GM18517 (cell line): Measurements from ENCODE around the gene KCNH3.
"Not testable (repeated sequence)": the region's sequence is repeated elsewhere in the genome, so short reads cannot be mapped to it uniquely, and the experiment has no call there.

ENCODE experiments used
- ATAC-seq: cut with Tn5 transposase; IDR thresholded peaks from one replicate; pipeline ENCODE4 v1.9.1; 2021; ENCODE audit warnings: mild to moderate bottlenecking, moderate library complexity; ENCODE audit not compliant: unreplicated experiment

The KCNH3 gene

GRCh38 chr12:49538510-49539403 is at the start of gene KCNH3:
TSS of gene KCNH3 (plus strand) at chr12:49539030. CDS start at chr12:49539417, 387 bp downstream.
- no peak for ATAC-seq

- no peak for ATAC-seq
These were observed 49.7 kb upstream of the KCNH3 start for GRCh38 chr12:49489154-49489553.

- no peak for ATAC-seq
These were observed 49.1 kb upstream of the KCNH3 start for GRCh38 chr12:49489720-49490119.

- no peak for ATAC-seq
These were observed 47.0 kb upstream of the KCNH3 start for GRCh38 chr12:49491823-49492222.

- ATAC-seq: no peak
These were observed 44.9 kb upstream of the KCNH3 start for GRCh38 chr12:49493900-49494299.

- no peak for ATAC-seq
These were observed 42.1 kb upstream of the KCNH3 start for GRCh38 chr12:49496417-49497360.

- ATAC-seq: no peak
These were observed 36.9 kb upstream of the KCNH3 start for GRCh38 chr12:49501895-49502294.

- ATAC-seq: no peak
These were observed 36.2 kb upstream of the KCNH3 start for GRCh38 chr12:49502590-49502989.

- ATAC-seq: no peak
These were observed 35.1 kb upstream of the KCNH3 start for GRCh38 chr12:49503674-49504180.

GRCh38 chr12:49505672-49506071 is 33.2 kb upstream of the KCNH3 start:
- ATAC-seq: no peak

- ATAC-seq: no peak
These were observed 31.7 kb upstream of the KCNH3 start for GRCh38 chr12:49507139-49507538.

- not testable (repeated sequence) for ATAC-seq
These were observed 29.1 kb upstream of the KCNH3 start for GRCh38 chr12:49509681-49510080.

GRCh38 chr12:49511410-49511809 is 27.4 kb upstream of the KCNH3 start:
- ATAC-seq: no peak

- no peak for ATAC-seq
These were observed 26.3 kb upstream of the KCNH3 start for GRCh38 chr12:49512546-49512945.

- ATAC-seq: no peak
These were observed 23.6 kb upstream of the KCNH3 start for GRCh38 chr12:49515266-49515665.

- no peak for ATAC-seq
These were observed 19.8 kb upstream of the KCNH3 start for GRCh38 chr12:49518914-49519573.

GRCh38 chr12:49519574-49519936 is 19.3 kb upstream of the KCNH3 start:
- ATAC-seq: no peak

- ATAC-seq: no peak
These were observed 17.4 kb upstream of the KCNH3 start for GRCh38 chr12:49521389-49521788.

GRCh38 chr12:49524660-49525324 is 14.0 kb upstream of the KCNH3 start:
- no peak for ATAC-seq

- ATAC-seq: no peak
These were observed 12.9 kb upstream of the KCNH3 start for GRCh38 chr12:49525942-49526341.
